ENCODE data around the gene MTO1. TPM values are rescaled to one million over a fixed set of nuclear protein-coding genes. Genes with fewer than 3 reads are reported as not detected.
"Not testable (repeated sequence)": the region's sequence is repeated elsewhere in the genome, so short reads cannot be mapped to it uniquely, and the experiment has no call there.

The MTO1 gene
- total RNA-seq, 4 donors from 2014 or later: 31.0 to 42.8 (median 37.9) TPM

- DNase-seq (ENCODE audit: low spot score in 2 of 2): no peak
- Histone ChIP-seq H3K36me3 (peaks cover 0 to 68% (median 4%) of the 10 kb centered on the region in 3 donors), H3K4me3 (no peak overlapping the region), H3K27ac (no peak overlapping the region), H3K27me3 (no peaks in the 10 kb centered on the region), H3K4me1 (no peaks in the 10 kb centered on the region), H3K9me3 (no peaks in the 10 kb centered on the region)
- WGBS, 2 donors: 53 to 67% methylated on average over 2 of the region's 2 CpGs
- TF ChIP-seq EP300 (IDR thresholded peaks at IDR 0.05): no peak
- TF ChIP-seq CTCF (IDR thresholded peaks at IDR 0.05): no peak
- TF ChIP-seq POLR2A (IDR thresholded peaks at IDR 0.05): no peak
These were observed 41.7 kb downstream of the MTO1 start for GRCh38 chr6:73503027-73503772.

DNA sequence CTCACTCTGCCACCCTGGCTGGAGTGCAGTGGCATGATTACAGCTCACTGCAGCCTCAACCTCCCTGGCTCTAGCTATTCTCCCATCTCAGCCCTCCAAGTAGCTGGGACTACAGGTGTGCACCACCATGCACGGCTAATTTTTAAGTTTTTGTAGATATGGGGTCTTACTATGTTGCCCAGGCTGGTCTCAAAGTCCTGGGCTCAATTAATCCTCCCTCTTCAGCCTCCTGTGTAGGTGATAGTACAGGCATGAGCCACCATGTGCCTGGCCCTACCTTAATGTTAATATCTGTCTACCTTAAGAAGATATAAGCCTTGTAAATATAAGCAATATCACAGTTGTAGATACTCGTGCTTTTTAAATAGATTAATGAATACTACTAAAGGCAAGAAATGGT, 42.6 kb downstream of the MTO1 start:
- DNase-seq (ENCODE audit: low spot score in 2 of 2): no peak
- Histone ChIP-seq H3K4me3 (no peak overlapping the region), H3K36me3 (peaks cover 0 to 59% (median 4%) of the 10 kb centered on the region in 3 donors), H3K27me3 (no peaks in the 10 kb centered on the region), H3K9me3 (no peaks in the 10 kb centered on the region), H3K4me1 (no peaks in the 10 kb centered on the region), H3K27ac (no peak overlapping the region)
- 83 to 89% methylated on average over 2 of the region's 2 CpGs for WGBS, 2 donors
- TF ChIP-seq EP300 (IDR thresholded peaks at IDR 0.05) (no peak), POLR2A (IDR thresholded peaks at IDR 0.05) (no peak), CTCF (IDR thresholded peaks at IDR 0.05) (no peak)

DNA sequence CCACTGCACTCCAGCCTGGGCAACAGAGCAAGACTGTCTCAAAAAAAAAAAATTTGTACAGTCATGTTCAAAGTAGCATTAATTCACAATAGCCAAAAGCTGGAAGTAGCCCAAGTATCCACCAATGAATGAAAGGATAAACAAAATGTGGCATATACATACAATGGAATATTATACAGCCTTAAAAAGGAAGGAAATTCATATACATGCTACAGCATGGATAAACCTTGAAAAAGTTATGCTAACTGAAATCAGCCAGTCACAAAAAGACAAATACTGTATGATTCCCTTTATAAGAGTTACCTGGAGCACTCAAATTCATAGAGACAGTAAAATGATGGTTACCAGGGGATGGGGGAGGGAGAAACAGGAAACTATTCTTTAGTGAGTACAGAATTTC, 43.6 kb downstream of the MTO1 start:
- no peak for TF ChIP-seq EP300 (IDR thresholded peaks at IDR 0.05)
- no peak for TF ChIP-seq POLR2A (IDR thresholded peaks at IDR 0.05)
- no peak for TF ChIP-seq CTCF (IDR thresholded peaks at IDR 0.05)
- Histone ChIP-seq H3K9me3 (no peaks in the 10 kb centered on the region), H3K27me3 (no peaks in the 10 kb centered on the region), H3K27ac (no peak overlapping the region), H3K4me3 (no peak overlapping the region), H3K4me1 (no peaks in the 10 kb centered on the region), H3K36me3 (peaks cover 0 to 49% (median 0%) of the 10 kb centered on the region in 3 donors)
- DNase-seq (ENCODE audit: low spot score in 2 of 2): no peak

DNA sequence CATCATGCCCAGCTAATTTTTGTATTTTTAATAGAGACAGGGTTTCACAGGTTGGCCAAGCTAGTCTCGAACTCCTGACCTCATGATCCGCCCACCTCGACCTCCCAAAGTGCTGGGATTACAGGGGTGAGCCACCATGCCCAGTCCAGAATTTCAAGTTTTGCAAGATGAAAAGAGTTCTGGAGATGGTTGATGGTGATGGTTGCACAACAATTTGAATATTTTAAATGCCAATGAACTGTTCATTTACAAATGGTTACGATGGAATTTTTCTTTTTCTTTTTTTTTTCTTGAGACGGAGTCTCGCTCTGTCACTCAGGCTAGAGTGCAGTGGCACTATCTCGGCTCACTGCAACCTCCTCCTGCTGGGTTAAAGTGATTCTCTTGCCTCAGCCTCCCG, 44.2 kb downstream of the MTO1 start:
- H3K9me3 ChIP-seq; H3K27me3 ChIP-seq; H3K4me3 ChIP-seq; DNase-seq (ENCODE audit: low spot score in 2 of 2); H3K27ac ChIP-seq; H3K4me1 ChIP-seq: not testable (repeated sequence)
- 95% methylated on average over 8 of the region's 8 CpGs for WGBS, 2 donors
- H3K36me3 ChIP-seq: peaks cover 0 to 43% (median 0%) of the 10 kb centered on the region in 3 donors

DNA sequence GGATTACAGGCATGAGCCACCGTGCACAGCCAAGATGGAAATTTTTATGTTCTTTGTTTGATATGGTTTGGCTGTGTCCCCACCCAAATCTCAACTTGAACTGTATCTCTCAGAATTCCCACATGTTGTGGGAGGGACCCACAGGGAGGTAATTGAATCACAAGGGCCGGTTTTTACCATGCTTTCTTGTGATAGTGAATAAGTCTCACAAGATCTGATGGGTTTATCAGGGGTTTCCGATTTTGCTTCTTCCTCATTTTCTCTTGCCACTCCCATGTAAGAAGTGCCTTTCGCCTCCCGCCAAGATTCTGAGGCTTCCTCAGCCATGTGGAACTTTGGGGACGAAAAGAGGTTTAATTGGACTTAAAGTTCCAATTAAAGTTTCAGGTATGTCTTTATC, 44.7 kb downstream of the MTO1 start:
- no peak overlapping the region for H3K4me3 ChIP-seq
- no peaks in the 10 kb centered on the region for H3K9me3 ChIP-seq
- TF ChIP-seq EP300 (IDR thresholded peaks at IDR 0.05): no peak
- TF ChIP-seq CTCF (IDR thresholded peaks at IDR 0.05): no peak
- no peak for TF ChIP-seq POLR2A (IDR thresholded peaks at IDR 0.05)
- DNase-seq (ENCODE audit: low spot score in 2 of 2): no peak
- 86 to 93% methylated on average over 6 of the region's 6 CpGs for WGBS, 2 donors
- H3K4me1 ChIP-seq: no peaks in the 10 kb centered on the region
- H3K27ac ChIP-seq: no peak overlapping the region
- H3K36me3 ChIP-seq: peaks cover 0 to 41% (median 0%) of the 10 kb centered on the region in 3 donors
- H3K27me3 ChIP-seq: no peaks in the 10 kb centered on the region
